HK-2 (cell line): ENCODE results near the gene COA3.
"Not testable (repeated sequence)": the region's sequence is repeated elsewhere in the genome, so short reads cannot be mapped to it uniquely, and the experiment has no call there.

Experiments
- DNase-seq: peaks from one replicate; pipeline ENCODE4 v3.0.0-alpha.2; 2018; ENCODE audit not compliant: unreplicated experiment

COA3 gene

GRCh38 chr17:42782166-42783061 lies 16.1 kb downstream of the COA3 start:
- DNase-seq: no peak

- no peak for DNase-seq
Measured at GRCh38 chr17:42781639-42782165, 16.8 kb downstream of the COA3 start.

- DNase-seq: no peak
Measured at GRCh38 chr17:42780851-42781638, 17.5 kb downstream of the COA3 start.

GRCh38 chr17:42779936-42780850 lies 18.3 kb downstream of the COA3 start, which contains the start of gene WNK4:
TSS of gene WNK4 (plus strand) at chr17:42780610. CDS start at chr17:42780699, 89 bp downstream.
- no peak for DNase-seq

GRCh38 chr17:42779304-42779935 lies 19.1 kb downstream of the COA3 start:
- DNase-seq: no peak

GRCh38 chr17:42778570-42778969 lies 19.9 kb downstream of the COA3 start:
- no peak for DNase-seq

- DNase-seq: peak; percentile 65
Measured at GRCh38 chr17:42775534-42776098, 22.9 kb downstream of the COA3 start.

- DNase-seq: no peak
Measured at GRCh38 chr17:42774066-42774745, 24.3 kb downstream of the COA3 start.

GRCh38 chr17:42773290-42774035 lies 25.0 kb downstream of the COA3 start, which contains the start of gene VPS25:
TSS of gene VPS25 (plus strand) at chr17:42773449. CDS start at chr17:42773476, 27 bp downstream.
- DNase-seq: peak; percentile 80

GRCh38 chr17:42772945-42773289 lies 25.6 kb downstream of the COA3 start:
- DNase-seq: no peak

- DNase-seq: not testable (repeated sequence)
Measured at GRCh38 chr17:42769964-42770363, 28.5 kb downstream of the COA3 start.

GRCh38 chr17:42768006-42768405 lies 30.5 kb downstream of the COA3 start:
- DNase-seq: not testable (repeated sequence)

GRCh38 chr17:42767512-42767911 lies 31.0 kb downstream of the COA3 start:
- DNase-seq: no peak

GRCh38 chr17:42766124-42766523 lies 32.4 kb downstream of the COA3 start:
- no peak for DNase-seq

GRCh38 chr17:42761638-42762037 lies 36.9 kb downstream of the COA3 start:
- no peak for DNase-seq

GRCh38 chr17:42760652-42761581 lies 37.6 kb downstream of the COA3 start, which contains the start of gene RAMP2:
TSS of gene RAMP2 (plus strand) at chr17:42761227. CDS start at chr17:42761262, 35 bp downstream.
- no peak for DNase-seq

- DNase-seq: no peak
Measured at GRCh38 chr17:42759982-42760651, 38.4 kb downstream of the COA3 start.
